Left kidney (tissue), 8 donors: ENCODE data around the gene LRRC4B. TPM values are rescaled to one million over a fixed set of nuclear protein-coding genes. Genes with fewer than 3 reads are reported as not detected.
"Not testable (repeated sequence)": the region's sequence is repeated elsewhere in the genome, so short reads cannot be mapped to it uniquely, and the experiment has no call there.

Experiments
- DNase-seq: peaks from one replicate; pipeline ENCODE4 v3.0.0-alpha.2; 2013
- long read RNA-seq, 8 donors: transcript quantifications; one replicate each; lab custom pipeline, GENCODE V29; 2026
- polyA plus RNA-seq: library from polyadenylated mRNA; unstranded; fragments of 120-200 nt; gene quantifications from one replicate; pipeline ENCODE4 v1.2.1, GENCODE V29; 2013; ENCODE audit not compliant: insufficient read length

LRRC4B gene, protein sequence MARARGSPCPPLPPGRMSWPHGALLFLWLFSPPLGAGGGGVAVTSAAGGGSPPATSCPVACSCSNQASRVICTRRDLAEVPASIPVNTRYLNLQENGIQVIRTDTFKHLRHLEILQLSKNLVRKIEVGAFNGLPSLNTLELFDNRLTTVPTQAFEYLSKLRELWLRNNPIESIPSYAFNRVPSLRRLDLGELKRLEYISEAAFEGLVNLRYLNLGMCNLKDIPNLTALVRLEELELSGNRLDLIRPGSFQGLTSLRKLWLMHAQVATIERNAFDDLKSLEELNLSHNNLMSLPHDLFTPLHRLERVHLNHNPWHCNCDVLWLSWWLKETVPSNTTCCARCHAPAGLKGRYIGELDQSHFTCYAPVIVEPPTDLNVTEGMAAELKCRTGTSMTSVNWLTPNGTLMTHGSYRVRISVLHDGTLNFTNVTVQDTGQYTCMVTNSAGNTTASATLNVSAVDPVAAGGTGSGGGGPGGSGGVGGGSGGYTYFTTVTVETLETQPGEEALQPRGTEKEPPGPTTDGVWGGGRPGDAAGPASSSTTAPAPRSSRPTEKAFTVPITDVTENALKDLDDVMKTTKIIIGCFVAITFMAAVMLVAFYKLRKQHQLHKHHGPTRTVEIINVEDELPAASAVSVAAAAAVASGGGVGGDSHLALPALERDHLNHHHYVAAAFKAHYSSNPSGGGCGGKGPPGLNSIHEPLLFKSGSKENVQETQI
- 14.2 TPM for polyA plus RNA-seq
- long read RNA-seq, donor 1, transcript LRRC4B-201 (3 exons, 2,958 nt), result major isoform, 18 of 24 reads
- long read RNA-seq, donor 1, partial matches to known transcripts, result 6 of 24 reads
- long read RNA-seq, donor 1, other reads (novel, unspliced or antisense), result 0 of 24 reads
- long read RNA-seq, donor 2, partial matches to known transcripts, result 0 of 2 reads
- long read RNA-seq, donor 2, other reads (novel, unspliced or antisense), result 0 of 2 reads
- long read RNA-seq, donor 3, partial matches to known transcripts, result 0 of 4 reads
- long read RNA-seq, donor 3, other reads (novel, unspliced or antisense), result 0 of 4 reads
- long read RNA-seq, donor 4, result 0 reads
- long read RNA-seq, donor 5, partial matches to known transcripts, result 0 of 3 reads
- long read RNA-seq, donor 5, other reads (novel, unspliced or antisense), result 0 of 3 reads
- long read RNA-seq, donor 6, transcript LRRC4B-201 (3 exons, 2,958 nt), result major isoform, 5 of 5 reads
- long read RNA-seq, donor 6, partial matches to known transcripts, result 0 of 5 reads
- long read RNA-seq, donor 6, other reads (novel, unspliced or antisense), result 0 of 5 reads
- long read RNA-seq, donor 7, transcript LRRC4B-201 (3 exons, 2,958 nt), result major isoform, 5 of 5 reads
- long read RNA-seq, donor 7, partial matches to known transcripts, result 0 of 5 reads
- long read RNA-seq, donor 7, other reads (novel, unspliced or antisense), result 0 of 5 reads
- long read RNA-seq, donor 8, partial matches to known transcripts, result 0 of 1 reads
- long read RNA-seq, donor 8, other reads (novel, unspliced or antisense), result 0 of 1 reads

DNA sequence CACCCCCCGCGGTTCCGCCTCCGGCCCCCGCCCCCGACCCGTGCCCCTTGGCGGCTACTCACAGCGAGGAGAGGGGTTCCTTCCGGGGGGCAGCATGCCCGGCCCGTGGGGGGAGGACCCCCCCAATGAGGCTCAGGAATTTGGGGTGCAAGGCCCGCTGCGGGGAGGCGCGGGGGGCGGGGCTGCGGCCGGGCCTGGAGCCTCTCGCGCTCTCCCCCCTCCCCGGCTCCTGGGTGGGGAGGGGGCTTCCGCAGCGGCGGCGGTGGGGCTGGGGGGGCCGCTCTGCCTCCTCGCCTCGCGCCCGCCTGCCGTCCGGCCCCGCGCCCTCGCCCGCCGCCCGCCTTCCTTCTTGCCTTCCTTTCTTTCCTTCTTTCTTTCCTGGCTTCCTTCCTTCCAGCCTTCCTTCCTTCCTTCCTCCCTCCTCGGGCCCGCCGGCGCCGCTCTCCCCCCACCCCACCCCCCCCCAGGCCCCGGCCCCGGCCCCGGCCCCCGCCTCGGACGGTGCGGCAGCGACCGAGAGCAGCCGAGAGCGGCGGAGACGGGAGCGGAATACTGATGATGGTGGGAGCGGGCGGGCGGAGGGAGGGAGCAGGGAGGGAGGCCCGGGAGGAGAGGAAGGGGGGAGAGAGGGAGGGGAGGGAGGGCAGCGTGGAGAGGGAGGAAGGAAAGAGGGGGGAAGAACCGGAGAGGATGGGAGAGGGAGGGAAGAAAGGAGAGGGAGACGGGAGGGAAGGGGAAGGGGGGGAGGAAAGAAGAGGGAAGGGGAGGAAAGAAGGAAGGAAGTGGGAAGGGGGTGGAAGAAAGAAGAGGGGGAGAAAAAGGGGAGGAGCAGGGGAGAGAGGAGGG, at the start of gene LRRC4B:
Gene LRRC4B, minus strand, starts transcription at position 554 of the 846 bp plus-strand sequence. CDS start 19,597 bp downstream, outside the sequence.
- peak; percentile 81 for DNase-seq

DNA sequence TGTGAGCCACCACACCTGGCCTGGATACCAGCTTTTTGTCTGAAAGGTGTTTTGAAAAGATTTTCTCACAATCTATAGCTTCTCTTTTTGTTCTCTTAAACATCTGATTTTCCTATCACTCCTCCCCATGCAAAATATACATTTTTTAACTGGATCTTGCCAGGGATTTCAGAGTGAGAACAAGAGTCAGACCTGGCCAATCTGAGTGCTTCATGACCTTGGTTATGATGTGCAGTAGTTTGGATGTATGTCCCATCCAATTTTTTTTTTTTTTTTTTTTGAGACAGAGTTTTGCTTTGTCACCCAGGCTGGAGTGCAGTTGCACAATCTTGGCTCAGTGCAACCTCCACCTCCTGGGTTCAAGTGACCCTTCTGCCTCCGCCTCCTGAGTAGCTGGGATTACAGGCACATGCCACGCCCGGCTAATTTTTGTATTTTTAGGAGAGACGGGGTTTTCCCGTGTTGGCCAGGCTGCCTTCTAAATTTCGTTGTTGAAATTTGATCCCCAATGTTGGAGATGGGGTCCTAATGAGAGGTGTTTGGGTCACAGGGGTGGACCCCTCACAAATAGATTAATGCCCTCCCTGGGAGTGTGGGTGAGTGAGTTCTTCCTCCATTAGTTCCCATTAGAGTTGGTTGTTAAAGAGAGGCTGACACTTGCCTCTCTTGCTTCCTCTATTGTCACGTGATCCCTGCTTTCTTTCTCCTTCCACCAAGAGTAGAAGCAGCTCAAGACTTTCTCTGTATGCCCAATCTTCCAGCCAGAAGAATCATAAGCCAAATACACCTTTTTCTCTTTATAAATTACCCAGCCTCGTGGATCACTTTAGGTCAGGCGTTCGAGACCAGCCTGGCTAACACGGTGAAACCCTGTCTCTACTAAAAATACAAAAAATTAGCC, 44.5 kb upstream of the LRRC4B start:
- not testable (repeated sequence) for DNase-seq

DNA sequence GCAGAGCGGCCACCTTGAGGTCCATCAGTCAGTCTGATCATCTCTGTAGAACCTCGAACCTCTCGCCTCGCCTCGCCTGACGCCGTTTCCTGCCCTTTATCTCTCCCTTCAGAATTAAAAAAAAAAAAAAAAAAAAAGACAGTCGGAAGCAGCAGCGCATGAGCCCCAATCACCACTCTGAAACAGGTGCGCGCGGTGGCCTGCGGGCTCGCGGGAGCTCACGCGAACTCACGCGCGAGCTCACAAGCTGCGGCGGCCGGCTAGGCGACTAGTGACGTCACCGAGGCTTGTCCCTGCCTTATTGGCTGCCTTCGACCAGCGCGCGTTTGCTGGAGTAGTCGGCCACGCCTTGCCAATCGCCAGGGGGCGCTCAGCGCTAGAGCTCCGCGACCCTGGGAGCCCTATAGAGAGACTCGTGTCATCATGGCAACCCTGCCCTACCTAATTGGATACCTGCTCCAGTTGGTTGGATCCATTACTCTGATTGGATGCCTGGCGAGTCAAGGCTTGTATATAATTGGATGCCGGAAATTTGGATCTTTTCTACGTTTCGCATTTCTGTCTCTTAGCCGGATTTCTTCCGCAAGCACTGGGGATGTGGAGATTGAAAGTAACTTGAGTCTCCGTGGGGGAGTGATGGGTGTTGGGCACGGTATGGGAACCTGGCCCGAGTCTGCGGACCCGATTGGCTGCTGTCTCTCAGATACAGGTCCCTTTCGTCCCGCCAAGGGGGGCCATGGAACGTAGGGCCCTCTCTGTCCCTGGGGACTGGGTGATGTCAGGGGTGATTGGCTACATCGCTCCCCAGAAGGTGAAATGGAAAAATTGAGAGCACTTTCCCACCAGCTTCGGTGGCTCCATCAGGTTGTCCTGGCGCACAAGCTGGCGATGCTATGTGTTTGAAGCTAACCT, 39.9 kb upstream of the LRRC4B start:
- peak; percentile 86 for DNase-seq

DNA sequence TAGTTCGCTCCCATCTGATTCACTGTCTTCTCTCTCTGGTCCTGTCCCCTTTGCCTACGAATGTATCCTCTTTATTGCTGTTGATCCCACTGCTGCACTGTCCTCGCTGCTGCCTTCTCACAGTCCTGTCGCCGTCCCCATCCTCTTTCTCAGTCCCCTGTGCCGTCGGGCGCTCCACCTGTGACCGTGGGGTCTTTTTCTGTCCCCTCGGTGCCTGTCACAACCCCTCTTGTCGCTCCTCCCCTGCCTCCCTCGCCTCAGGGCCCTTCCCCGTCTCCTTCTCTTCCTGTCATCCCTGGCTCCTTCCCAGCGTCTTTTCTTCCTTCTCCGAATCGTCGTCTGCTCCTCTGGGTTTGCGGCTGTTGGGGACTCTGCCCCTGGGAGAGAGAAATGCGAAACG, 39.2 kb upstream of the LRRC4B start:
- no peak for DNase-seq

DNA sequence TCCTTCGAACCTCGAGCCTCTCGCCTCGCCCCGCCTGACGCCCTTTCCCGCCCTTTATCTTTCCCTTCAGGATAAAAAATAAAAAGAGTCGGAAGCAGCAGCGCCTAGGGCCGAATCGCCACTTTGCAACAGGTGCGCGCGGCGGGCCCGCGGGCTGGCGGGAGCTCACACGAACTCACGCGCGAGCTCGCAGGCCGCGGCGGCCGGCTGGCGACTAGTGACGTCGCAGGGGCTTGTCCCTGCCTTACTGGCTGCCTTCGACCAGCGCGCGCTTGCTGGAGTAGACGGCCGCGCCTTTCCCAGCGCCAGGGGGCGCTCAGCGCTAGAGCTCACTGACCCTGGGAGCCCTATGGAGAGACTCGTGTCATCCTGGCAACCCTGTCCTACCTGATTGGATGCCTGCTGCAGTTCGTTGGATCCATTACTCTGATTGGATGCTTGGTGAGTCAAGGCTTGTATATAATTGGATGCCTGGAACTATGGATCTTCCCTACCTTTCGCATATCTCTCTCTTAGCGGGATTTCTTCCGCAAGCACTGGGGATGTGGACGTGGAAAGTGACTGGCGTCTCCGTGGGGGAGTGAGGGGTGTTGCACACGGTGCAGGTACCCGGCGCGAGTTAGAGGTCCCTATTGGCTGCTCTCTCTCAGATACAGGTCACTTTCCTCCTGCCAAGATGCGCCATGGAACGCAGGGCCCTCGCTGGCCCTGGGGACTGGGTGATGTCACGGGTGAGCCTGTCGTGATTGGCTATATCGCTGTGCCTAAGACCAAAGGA, 38.0 kb upstream of the LRRC4B start:
- not testable (repeated sequence) for DNase-seq

DNA sequence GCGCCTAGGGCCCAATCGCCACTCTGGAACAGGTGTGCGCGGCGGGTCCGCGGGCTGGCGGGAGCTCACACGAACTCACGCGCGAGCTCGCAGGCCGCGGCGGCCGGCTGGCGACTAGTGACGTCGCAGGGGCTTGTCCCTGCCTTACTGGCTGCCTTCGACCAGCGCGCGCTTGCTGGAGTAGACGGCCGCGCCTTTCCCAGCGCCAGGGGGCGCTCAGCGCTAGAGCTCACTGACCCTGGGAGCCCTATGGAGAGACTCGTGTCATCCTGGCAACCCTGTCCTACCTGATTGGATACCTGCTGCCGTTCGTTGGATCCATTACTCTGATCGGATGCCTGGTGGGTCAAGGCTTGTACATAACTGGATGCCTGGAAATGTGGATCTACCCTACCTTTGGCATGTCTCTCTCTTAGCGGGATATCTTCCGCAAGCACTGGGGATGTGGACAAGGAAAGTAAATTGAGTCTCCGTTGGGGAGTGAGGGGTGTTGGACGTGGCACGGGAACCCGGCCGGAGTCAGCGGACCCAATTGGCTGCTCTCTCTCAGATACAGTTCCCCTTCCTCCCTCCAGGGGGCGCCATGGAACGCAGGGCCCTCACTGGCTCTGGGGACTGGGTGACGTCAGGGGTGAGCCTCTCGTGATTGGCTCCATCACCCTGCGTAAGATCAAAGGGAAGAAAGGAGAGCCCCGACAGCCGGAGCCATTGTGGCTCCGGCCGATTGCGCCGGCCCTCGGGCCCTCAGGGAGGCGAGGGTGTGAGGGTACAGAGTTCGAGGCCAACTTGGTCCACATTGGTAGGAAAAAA, 36.2 kb upstream of the LRRC4B start:
- DNase-seq, result not testable (repeated sequence)

DNA sequence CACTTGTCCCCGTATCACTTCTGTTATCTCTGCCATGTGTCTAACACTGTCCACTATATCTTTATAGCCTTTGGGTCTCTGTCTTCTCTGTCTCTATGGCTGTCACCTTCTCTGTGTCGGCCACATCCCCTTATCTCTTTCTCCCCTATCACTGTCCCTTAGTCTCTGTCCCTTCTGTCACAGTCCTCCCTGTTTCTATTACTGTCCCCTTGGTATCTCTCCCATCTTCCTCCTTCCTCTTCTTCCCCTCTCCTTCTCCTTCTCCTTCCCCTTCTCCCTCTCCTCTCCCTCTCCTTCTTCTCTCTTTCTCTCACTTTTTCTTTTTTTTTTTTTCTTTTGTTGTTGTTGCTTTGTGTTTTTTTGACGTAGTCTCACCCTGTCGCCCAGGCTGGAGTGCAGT, 34.7 kb upstream of the LRRC4B start:
- DNase-seq, result no peak

DNA sequence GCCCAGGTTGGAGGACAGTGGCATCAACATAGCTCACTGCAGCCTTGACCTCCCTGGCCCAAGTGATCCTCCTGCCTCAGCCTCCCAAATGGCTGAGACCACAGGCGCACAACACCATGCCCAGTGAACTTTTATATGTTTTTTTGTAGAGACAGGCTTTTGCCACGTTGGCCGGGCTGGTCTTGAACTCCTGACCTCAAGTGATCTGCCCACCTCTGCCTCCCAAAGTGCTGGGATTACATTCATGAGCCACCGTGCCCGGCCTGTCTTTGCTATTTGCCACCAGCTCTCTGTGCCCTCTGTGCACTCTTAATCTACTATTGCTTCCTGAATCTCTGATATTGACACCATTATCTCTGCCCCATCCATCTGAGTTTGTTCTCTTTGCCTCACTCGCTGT, 34.3 kb upstream of the LRRC4B start:
- DNase-seq, result no peak

DNA sequence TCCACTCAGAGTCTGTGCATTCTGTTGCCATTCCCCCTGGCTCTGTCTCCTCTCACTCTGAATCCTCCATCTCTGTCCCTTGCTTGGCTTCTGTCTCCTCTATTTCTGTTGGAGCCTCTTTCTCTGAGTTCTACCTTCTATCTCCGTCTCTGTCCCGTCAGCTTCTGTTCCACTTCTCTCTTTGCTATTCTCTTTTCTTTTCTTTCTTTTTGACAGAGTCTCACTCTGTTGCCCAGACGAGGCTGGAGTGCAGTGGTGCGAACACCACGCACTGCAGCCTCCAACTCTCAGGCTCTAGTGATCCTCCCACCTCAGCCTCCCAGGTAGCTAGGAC, 33.8 kb upstream of the LRRC4B start:
- DNase-seq, result no peak

DNA sequence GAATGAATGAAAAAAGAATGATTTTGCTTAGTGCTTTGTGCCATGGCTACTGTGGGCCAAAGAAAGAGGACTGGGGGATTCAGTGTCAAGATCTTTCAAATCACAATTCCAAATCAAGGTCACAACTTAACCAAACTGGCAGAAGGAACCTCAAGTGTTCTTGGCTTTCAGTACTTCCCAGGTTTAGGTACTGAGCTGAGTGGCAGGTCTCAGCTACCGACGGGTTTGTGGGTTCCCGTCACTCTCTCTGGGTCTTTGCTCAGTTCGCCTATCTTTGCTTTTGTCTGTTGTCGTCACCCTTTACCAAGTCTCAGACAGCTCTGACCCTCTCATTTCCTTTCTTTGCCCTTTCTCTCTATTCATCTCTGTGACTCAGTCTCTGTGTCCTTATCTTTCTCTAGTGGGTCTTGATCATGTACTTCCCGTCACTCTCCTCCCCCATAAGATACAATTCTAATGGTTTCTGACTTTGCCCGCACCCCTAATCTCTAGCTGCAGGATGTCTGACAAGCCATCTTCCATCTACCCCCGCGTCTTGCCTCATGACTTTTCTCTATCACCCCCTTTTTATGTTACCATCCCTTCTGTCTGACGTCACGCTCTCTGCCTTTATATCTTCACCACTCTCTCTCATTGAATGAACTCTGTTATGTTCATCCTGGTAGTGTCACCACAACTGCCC, 33.3 kb upstream of the LRRC4B start:
- DNase-seq, result no peak

DNA sequence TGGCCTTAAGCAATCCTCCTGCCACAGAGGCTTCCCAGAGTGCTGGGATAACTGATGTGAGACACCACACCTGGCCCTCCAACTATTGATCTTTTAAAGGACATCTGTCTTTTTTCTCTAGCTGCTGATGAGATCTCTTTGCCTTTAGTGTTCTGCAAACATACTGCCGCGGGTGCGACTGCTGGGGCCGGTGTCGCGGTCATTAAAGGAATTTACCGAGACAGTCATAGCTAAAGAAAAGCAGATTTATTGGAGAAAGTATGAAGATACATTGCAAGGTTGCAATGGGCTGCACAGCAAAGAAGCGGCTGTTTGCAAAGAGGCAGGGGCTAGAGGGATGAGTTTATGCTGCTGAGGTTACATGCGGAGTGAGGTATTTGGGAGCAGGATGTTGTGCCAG, 31.2 kb upstream of the LRRC4B start:
- no peak for DNase-seq

DNA sequence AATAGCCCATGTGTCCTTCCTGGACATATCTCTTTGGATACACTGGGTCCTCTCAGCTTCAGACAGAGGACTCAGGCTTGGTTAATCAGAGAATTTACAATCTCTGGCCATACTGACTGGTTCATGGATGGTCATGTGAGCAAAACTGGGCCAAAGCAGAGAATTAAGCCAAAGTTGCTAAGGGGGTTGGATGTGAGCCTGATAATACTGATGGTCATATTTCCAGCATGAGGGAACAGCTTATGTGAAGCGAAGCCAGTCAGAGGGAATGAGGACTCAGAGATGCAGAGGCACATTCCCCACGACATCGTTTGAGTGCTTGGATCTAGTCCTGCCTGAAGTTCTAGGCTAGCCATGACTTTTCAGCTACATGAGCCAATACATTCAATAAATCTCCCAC, 22.0 kb upstream of the LRRC4B start:
- DNase-seq, result no peak

DNA sequence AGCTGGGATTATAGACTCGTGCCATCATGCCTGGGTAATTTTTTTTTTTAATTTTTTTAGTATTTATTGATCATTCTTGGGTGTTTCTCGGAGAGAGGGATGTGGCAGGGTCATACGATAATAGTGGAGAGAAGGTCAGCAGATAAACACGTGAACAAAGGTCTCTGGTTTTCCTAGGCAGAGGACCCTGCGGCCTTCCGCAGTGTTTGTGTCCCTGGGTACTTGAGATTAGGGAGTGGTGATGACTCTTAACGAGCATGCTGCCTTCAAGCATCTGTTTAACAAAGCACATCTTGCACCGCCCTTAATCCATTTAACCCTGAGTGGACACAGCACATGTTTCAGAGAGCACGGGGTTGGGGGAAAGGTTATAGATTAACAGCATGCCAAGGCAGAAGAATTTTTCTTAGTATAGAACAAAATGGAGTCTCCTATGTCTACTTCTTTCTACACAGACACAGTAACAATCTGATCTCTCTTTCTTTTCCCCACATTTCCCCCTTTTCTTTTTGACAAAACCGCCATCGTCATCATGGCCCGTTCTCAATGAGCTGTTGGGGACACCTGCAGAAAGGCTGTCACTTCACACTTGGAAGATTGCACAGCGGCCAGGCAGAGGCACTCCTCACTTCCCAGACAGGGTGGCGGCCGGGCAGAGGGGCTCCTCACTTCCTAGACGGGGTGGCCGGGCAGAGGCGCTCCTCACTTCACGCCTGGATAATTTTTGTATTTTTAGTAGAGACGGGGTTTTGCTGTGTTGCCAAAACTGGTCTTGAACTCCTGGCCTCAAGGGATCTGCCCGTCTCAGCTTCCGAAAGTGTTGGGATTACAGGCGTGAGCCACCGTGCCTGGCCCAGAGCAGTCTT, 13.8 kb upstream of the LRRC4B start:
- not testable (repeated sequence) for DNase-seq

DNA sequence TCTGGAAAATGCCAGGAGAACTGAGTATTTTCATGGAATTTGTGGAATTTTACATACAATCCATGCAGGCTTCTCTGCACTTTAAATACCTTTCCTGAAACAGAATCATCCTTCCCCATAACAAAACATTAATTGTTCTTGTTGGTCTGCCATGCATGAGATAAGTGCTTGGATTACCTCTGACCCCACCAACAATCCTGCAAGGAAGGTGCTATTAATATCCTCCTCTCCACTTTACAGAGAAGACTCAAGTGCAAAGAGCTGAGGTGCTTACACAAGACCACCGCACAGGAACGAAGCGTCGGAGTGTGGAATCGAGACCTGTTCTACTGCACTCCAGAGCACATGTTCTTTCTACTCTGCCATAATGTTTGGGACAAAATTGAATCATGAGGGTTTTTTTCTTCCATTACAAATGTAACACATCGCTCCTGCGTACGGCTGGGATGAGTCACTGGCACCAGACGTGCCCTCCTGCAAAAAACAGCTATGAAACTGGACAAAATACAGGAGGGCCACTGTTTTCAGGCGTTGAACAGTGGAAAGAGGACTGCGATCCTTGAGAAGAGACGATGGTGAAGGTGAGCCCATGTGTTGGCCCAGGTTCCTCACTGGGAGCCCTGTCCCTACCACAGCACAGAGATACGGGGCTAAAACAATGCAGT, 12.9 kb upstream of the LRRC4B start:
- DNase-seq, result peak; percentile 24

DNA sequence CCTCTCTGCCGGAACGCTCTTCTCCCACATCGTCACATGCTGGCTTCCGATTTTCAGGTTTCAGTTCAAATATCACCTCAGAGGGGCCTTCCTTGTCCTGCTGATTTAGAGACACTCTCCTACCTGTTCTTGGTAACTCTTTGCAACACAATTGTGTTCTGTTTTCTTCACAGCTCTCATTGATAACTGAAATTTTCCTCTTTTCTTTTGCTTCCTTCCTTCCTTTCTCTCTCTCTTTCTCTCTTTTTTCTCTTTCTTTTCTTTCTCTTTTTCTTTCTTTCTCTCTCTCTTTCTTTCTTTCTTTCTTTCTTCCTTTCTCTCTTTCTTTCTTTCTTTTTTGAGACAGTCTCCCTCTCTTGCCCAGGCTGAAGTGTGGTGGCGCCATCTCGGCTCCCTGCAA, 12.0 kb upstream of the LRRC4B start:
- no peak for DNase-seq
